Fibroblast of peridontal ligament (primary cell): ENCODE measurements around the gene SF3A1.

Source experiments
- DNase-seq: peaks from one replicate; pipeline ENCODE4 v3.0.0-alpha.2; 2010; ENCODE audit errors: extremely low read depth

SF3A1 gene

DNA sequence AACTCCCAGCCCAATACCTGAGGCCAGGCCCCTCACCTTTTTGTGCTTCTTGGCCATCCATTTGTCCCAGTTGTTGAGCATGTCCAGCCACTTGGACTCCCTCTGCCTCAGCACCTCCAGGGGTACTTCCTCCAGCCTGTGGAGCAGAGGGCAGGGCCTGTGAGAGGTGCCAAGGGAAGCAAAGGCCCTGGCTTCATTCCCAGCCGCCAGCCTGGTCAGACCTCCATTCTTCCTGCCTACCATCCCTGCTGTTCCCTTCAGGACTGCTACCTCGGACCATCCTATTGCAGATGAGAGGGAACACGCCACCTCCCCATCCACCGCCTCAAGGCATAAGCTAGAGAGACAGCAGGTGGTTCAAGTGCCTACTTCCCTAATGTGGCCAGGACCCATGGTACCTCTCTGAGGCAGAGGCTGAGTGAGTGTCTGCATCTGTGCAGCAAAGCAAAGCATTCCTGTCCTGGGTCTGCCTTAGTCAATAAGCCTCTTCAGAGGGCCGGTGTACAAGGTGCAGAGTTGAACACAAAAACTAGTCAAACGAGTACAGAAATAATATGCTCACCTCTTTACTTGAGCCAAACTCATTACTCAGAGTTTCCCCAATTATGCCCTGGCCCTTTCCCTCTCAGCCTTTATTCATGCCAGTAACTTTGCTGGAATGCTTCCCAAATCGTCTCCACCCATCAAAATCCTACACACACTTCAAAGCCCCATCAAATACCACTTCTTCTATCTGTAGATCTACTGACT lies 52.0 kb downstream of the SF3A1 start:
- DNase-seq = peak; percentile 62

DNA sequence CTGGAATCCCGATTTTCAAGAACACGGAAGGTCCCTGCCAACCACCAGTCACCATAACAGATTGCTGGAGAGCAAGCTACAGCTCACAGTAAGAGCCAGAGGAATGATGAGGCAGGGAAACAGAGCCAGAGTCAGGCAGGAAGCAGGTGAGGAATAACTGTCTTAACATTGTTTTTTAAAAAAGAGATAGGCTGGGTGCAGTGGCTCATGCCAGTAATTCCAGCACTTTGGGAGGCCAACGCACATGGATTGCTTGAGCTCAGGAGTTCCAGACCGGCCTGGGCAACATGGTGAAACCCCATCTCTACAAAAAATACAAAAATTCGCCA lies 53.9 kb downstream of the SF3A1 start:
- DNase-seq = no peak

DNA sequence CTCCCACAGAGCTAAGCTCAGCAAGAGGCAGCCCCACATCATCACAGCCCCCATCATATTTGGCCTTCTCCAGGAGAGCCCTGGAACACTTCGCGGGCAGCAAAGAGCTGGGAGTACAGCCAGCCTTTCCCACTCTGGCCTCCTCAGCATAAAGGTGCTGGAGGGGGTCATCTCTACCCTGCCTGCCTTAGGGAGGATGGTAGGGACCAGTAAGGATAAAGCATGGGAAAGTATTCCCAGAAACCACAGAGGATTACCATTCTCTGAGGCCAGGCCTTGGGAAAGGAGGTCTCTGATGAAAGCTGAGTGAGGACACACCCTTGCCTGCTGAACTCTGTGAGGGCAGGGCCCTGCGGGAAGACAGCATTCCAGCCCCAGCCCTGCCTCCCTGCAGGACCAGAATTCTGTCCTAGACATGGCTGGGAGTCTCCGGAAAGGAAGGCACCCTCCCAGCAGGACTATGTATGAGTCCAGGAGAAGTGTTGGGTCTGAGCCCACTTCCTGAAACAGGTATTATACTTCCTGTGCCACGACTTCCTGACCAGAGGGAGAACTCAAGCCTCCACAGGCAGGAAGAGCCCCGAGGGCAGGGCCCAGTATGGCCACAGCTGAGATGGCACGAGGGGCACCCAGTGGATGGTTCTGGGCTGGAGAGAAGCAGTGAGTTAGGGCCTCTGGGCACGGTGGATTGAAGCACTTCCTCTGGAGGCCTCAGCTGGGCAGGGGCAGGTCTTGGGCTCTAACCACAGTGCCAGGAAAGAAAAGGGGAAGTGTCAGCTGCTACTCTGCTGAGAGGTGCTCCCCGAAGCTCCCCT lies 54.5 kb downstream of the SF3A1 start:
- DNase-seq = peak; percentile 86

DNA sequence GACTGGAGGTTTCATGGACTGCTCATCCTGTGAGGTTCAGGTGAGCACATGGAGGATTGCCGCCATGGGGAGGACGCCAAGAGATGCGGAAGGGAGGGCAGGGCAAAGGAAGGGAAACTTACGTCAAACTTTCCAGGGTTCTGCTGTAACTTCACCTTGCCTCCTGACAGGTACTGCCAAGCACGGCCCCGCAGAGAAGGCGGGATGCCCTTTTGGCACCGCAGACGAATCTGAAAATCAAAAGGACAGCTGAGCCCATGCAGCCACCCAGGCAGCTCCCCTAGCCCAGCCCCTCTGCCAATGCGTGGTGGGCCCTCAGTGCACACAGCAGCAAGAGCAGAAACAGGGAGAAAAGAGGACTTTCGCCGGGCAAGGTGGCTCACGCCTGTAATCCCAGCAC lies 57.4 kb downstream of the SF3A1 start:
- DNase-seq = no peak

DNA sequence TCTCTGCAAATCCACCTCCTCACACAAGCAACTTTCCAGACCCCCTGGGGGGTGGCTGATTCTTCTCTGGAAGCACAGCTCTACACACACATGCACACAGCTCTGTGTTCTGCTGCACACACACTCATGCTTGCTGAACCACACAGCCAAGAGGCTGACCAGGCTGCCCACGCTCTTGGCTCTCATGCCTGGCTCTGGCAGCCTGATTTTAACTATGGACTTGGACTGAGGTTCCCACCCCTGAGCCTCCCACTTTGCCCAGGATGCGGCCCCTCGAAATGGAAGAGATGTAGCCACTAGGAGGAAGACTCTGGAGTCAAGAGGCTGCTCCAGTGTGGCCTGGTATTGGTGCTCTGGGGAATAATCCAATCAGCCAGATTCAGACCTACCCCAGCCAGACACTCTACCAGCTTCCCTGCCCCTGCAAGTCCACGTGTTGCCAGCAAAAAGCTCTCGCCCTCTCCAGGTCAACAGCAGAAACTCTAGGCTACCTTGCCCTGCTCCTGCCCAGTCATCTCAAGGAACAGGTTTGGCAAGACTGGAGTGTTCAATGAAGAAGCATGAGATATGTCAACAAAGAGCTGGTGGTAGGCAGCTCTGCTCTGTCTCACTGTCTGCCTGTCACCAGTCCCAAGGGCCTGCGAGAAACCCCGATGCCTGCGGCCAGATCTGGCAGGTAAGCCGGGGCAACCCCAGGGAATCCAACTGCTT lies 58.5 kb downstream of the SF3A1 start:
- no peak for DNase-seq

DNA sequence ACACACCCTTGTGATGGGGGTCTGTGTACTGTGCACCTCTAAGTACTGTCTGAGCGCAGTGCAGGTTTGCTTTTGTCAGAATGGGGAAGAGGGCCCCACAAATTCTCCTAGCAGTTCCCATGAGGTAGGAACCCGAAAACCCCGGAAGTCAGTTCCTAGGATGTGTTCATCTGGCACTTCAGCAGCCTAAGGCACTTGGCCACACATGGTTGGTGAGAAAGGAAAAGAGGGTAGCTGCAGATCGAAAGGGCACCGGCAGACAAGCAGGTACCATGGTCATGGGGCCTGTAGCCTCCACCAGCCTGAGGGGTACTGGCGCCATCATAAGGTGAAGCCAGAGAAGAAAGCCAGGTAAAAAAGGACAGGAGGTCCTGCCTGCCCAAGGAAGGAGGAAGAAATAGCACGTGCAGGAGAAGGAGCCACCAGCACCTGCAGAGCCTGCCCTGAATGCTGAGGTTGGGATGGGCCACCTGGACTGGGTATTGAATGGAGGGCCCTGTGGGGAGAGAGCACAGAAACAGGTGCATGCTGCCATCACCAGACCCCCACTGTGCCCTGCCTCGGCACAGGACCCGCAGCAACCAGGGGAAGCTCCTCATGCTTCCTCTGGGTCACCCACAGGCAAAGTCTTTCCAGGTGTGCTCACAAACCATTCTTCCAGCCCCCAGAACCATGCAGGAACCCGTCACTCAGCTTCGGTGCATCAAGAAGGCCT lies 59.3 kb downstream of the SF3A1 start:
- no peak for DNase-seq

DNA sequence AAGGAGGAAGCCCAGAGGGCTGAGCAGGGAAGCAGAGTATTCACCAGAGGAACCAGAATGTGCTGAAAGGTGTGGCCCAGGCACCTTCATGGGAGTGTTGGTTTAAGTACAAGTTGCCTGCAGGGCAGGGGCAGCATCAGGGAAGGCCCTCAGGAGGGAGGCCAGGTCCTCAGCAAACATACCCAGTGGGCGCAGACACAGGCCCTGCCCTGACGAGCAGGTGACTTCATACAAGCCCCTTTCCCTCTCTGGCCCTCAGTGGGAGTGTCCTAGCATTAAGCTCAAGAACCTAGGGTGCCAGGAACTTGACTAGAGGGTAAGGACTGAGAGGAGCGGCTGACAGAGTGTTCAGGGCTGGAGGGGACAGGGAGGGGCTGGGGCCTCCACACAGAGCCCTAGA lies 59.9 kb downstream of the SF3A1 start:
- DNase-seq = no peak

DNA sequence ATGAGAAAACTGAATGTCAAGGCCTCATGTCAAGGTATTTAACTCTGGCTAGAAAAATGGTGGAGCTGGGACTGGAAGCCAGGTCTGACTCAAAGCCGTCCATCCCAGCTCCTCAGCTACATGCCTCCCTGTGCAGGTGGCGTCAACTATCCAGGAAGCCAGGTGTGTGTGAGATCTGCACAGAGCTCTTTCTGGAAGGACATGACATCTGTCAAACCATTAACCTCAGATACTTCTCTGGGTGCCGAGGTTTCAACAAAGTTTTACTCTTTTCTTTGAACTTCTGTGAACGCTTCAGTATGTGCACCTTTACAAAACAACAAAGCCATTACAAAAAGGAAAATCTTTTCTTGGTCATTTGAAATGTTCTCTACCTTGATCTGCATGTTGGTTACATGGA lies 60.4 kb downstream of the SF3A1 start:
- no peak for DNase-seq

DNA sequence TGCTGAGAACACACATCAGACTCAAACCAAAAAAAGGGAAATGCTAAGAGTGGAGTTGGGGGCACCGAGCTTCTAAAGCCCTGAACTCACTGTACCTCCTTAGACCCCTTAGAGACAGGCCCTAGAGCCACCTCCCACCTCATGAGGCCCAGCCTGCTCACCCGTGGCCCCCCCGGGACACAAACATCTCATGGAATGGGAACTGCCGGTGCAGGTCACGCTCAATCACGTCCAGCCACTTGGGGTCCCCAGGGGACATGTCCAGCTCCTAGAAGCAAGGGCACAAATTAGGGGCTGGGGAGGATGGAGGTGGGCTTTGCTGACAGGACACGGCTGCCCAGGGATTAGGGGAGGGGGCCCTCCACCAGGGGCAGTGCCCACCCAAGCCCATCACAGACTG lies 61.1 kb downstream of the SF3A1 start:
- DNase-seq = no peak

DNA sequence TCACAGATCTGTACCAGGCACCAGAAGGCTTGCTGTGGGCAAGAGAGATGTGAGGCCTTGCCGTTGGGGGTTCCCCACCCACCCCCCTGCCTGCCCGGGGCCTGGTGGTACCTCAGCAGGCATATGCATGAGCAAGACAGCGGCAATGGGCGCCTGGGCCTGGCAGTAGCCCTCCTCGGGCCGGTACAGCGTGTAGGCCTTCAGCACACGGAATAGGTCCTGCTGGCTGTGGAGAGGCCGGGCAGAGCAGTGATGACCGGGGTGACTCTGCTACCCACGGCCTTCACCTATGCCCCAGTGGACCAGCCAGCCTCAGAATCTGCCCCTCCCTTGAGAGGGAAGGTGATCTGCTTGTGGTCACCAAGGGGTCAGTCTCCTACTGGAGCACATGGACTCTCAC lies 61.9 kb downstream of the SF3A1 start:
- DNase-seq = no peak

DNA sequence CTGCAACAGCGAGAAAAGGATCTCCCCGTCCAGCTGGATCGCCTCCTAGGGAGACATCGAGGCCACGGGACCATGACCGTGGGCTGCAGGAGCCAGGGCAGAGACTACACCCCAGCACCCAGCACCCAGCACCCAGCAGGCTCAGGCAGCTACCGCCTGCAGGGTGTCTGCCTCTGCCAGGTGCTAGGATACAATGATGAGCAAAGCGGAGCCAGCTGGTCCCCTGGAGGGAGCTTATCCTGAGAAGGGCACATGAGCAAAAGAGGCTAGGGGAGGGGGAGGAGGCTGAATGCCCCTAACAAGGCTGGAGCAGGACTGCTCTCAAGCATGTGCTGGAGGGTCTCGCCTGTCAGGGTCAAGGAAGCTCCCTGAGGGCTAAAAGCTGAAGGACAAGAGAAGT lies 62.6 kb downstream of the SF3A1 start:
- no peak for DNase-seq

DNA sequence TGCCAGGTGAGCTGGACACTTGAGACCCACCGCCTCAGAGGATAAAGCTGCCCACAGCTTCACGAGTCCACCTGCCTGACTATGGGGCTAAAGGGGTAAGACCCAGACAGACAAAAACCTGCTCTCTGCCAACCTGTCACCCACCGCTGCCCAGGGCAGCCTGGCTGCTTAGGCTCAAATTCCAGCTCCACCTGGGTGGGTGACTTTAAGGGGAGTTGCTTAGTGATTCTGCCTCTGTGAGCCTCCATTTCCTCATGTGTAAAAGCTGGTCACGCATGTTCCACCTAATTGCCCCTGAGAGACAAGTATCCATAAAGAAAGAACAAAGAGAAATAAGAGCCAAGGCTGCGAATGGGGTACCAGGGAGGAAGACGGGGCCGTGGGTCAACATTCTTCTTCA lies 63.7 kb downstream of the SF3A1 start:
- DNase-seq = no peak

DNA sequence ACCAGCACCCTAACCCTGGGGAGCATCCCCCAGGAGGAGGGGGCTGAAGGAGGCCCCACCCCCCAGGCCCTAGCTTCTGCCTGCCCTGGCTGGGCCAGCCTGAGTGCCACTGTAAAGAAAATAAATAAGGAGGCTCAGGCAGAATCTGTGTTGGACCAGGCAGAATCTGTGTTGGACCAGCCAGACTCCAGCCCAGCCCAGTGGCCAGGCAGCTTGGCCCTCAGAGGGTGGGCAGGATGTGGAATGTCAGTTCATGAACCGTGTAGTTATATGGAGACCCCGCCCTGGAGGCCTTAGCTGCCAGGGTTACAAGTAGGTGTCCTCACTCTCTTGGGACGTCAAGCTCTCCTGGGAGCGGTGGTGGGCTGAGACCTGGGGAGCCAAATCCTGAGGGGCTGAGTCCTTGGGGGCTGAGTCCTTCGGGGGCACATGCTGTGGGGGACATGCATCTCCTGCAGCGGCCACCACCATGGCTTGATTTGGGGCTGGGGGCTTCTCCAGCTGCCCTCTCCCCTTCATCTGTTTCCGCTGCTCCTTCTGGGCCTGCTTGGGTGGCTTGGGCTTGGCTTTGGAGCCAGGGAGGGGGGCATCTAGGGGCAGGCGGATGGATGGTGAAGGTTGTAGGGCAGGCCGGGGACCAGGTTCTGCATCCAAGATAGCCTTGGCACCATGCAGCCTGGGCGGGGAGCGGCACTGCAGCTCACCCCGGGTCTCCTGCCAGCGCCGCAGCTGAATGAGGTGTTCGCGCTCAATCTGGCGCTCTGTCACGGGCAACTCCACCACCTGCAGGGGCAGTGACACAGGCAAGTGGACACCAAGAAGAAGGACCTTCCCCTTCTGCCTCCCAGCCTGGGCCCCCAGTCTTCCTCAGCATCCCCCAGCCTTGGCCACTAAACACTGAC lies 64.4 kb downstream of the SF3A1 start:
- no peak for DNase-seq

DNA sequence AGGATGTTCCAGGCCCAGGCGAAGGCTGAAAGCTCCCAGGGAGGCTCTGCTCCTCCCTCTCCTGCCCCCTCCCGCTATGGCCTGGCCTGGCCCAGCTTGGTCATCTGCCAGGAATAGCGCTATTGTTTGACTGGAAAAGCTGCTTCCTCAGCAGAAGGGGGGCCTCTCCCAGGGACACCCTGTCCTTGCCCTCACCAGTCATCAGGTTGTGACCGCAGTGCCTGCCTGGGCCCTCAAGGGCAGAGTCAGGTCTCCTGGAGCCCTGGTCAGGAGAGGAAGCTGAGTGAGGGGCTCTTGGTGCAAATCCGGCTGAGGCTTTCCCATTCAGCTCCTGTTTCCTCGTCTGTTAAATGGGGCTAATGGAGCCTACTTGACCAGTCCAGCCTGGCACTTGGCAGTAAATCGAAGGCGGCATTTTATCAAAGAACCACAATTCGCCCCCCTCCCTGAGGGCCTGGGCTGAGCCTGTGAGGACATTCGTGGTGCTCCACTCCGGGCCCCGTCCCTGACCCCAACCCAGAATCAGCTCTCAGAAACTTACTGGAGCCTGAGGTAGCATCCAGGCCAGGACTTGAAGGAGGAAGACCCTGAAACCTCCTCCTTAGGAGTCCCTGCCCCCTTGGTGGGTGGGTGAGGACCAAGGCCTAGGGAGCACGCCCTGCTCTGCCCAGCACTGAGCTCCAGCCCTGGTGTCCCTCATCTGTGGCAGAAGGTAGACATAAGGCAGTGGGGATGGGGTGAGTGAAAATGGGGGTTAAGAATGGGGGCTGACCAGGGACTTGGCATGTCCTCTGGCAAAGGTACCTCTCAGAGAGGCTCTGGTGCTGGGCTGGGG lies 65.4 kb downstream of the SF3A1 start:
- peak; percentile 41 for DNase-seq

DNA sequence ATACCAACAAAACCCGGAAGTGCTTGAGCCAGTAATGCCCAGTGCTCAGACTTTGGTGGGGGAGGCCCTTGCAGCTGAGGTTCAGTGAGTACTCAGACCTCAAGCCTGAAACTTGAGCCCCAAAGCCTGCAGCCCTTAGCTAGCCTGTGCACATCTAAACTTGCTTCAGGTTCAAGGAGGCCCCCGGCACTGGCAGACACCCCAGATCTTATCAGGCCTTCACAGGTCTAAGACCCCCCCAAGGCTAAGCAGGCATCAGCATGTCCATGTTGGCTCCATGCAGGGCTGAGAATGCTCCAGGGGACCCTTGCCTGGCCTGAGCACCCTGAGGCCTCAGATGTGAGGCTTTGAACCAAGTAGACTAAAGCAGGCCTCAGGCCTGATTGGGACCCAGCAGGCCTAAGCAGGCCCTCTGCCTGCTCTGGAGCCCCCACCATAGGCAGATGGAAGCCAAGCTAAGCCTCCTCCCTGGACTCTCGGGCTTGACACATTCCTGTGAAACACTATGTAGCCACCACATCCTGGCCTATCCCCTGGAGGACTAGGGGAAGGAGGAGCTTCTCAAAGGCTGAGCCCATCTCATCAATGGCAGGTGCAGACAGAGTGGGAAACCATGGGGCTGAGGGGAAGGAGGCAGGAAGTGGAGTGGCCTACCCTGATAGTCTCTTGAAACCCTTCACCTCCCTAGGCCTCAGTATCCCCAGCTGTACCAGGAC lies 66.2 kb downstream of the SF3A1 start:
- peak; percentile 30 for DNase-seq

DNA sequence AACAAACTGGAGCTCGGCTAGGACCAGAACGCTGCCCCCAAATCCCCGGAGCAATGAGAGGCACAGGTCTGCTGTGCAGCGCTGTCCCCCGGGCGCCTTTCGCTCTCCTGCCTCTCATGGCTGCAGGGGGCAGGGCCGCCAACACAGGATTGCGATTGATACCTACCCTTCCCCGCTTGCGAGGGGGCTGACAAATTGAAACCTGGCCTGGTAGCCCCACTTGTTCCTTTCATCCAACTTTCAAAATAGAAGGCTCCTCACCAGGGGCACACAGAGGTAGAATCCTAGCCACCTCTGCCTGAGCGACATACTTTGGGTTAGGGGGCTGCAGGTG lies 66.7 kb downstream of the SF3A1 start:
- no peak for DNase-seq

DNA sequence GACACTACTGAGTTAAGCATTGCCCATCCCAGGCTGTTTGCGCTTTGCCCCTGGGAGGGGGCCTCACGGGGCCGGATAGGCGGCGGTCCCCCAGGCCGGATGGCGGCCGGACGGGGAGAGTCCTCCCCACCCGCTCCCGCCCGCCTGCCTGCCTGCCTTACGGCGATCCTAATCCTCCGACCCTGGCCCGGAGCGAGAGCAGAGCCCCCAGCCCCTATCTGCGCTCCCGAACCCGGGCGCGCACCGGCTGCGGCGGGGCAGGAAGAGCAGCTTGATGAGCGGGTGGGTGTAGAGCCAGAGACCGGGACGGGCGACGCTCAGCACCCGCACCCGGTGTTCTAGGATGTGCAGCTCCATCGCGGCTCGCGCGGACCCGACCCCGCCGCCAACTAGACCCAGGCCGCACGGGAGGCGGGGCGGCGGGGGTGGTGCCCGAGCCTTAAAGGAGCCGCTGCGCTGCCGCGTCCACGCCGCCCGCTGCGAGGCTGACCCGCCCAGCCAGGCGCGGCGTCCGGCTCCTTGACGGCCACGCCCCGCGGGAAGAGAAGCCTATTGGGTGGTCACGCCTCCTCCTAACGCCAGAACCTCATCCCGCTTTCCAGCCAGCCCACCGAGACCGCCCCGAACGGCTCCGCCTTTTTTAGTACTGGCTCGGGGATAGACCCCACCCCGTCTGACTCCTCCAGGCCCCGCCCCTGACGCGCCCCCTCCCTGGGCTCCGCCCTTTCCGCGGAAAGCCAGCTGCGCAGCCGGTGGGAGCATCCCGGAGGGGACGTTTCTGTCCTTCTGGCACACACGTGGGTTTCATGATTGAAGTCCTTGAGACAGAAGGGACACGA lies 67.3 kb downstream of the SF3A1 start, which contains the start of gene CASTOR1:
Gene CASTOR1 (minus strand): TSS at position 365 of the 839 bp plus-strand sequence. CDS start 8 bp downstream, at position 357.
- peak; percentile 96 for DNase-seq

DNA sequence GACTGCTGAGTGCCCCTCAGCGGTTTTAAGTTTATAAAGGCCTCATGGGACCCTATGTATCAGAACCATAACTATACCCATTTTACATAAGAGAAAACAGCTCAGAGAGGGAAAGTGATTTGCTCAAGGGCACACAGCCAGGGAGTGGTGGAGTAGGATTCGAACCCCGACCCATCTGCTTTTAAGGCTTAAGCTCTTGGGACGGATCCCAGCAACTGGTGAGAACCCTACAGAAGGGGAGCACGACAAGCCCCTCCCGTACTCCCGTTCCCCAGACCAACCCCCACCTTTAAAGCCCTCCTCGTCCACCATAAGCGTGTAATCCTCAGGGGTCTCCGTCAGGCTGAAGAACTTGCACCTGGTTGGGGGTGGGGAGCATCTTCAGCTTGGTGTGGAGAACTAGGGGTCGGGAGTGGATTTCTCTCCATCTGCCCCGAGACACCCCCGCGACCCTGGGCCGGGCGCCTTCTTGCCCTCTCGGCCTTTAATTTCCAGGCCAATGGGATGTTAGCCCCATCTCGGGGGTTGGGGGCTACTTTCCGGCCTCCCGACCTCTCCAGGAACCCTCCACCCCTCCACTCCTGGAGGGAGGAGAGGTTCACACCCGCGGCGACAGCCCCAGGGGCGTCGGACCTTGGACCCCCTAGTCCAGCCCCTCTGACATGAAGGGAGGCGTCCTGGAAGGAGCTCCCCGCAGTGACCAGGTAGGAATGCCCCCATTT lies 68.1 kb downstream of the SF3A1 start:
- DNase-seq = no peak
